ENCODE results near the gene LAGE3.

DNA sequence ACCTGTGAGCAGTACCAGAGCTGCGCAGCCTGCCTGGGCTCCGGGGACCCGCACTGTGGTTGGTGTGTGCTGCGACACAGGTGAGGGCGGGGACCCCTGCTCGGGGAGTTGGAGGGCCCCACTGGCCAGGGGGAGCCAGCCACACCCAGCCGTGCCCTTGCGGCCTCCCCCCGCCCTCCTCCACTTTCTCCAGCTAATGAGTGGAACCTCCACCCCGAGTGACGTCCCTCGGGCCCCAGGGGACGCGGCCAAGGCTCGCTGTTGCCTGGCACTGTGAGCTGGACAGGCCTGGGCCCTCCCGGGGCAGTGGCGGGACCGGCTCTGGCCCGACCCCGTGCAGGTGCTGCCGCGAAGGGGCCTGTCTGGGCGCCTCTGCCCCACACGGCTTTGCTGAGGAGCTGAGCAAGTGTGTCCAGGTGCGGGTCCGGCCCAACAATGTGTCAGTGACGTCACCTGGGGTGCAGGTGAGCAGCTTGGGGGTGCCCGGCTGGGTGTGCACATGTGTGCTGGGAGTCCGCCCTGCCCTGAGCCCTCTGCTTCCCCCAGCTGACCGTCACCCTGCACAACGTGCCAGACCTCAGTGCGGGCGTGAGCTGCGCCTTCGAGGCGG, 15.4 kb downstream of the LAGE3 start:
- TF ChIP-seq EZH2 (IDR thresholded peaks at IDR 0.05; ENCODE audit: insufficient read depth, poor library complexity, severe bottlenecking) (no peak), EZH2phosphoT487 (IDR thresholded peaks at IDR 0.05; ENCODE audit: insufficient read depth, low read depth) (no peak)

Measured in GM23248 (cell line).